GM19372 (cell line): ENCODE measurements around the gene BPGM.
"Not testable (repeated sequence)": the region's sequence is repeated elsewhere in the genome, so short reads cannot be mapped to it uniquely, and the experiment has no call there.

Experiments
- ATAC-seq: cut with Tn5 transposase; IDR thresholded peaks from one replicate; pipeline ENCODE4 v1.9.1; 2021; ENCODE audit warnings: mild to moderate bottlenecking, low read depth, moderate library complexity; ENCODE audit not compliant: unreplicated experiment

The BPGM gene

GRCh38 chr7:134630893-134631292, 15.8 kb upstream of the BPGM start:
- no peak for ATAC-seq

- no peak for ATAC-seq
Measured at GRCh38 chr7:134632052-134632451, 14.6 kb upstream of the BPGM start.

GRCh38 chr7:134632937-134633540, 13.6 kb upstream of the BPGM start:
- no peak for ATAC-seq

- peak; percentile 83 for ATAC-seq
Measured at GRCh38 chr7:134636008-134636449, 10.6 kb upstream of the BPGM start.

- no peak for ATAC-seq
Measured at GRCh38 chr7:134637441-134637840, 9.2 kb upstream of the BPGM start.

GRCh38 chr7:134637934-134638719, 8.5 kb upstream of the BPGM start:
- no peak for ATAC-seq

- ATAC-seq: no peak
Measured at GRCh38 chr7:134639061-134639460, 7.6 kb upstream of the BPGM start.

- no peak for ATAC-seq
Measured at GRCh38 chr7:134639683-134640279, 6.9 kb upstream of the BPGM start.

- no peak for ATAC-seq
Measured at GRCh38 chr7:134640842-134641715, 5.6 kb upstream of the BPGM start.

- ATAC-seq: not testable (repeated sequence)
Measured at GRCh38 chr7:134641981-134642380, 4.7 kb upstream of the BPGM start.

GRCh38 chr7:134643131-134643530, 3.5 kb upstream of the BPGM start:
- no peak for ATAC-seq

- no peak for ATAC-seq
Measured at GRCh38 chr7:134645478-134645877, 1.2 kb upstream of the BPGM start.

GRCh38 chr7:134645935-134646334, 718 bp upstream of the BPGM start:
- no peak for ATAC-seq

- no peak for ATAC-seq
Measured at GRCh38 chr7:134648456-134648855, 1.8 kb downstream of the BPGM start.

- no peak for ATAC-seq
Measured at GRCh38 chr7:134649226-134649775, 2.6 kb downstream of the BPGM start.

GRCh38 chr7:134651991-134652390, 5.3 kb downstream of the BPGM start:
- ATAC-seq: no peak

- ATAC-seq: no peak
Measured at GRCh38 chr7:134654104-134654775, 7.6 kb downstream of the BPGM start.

GRCh38 chr7:134657526-134657925, 10.9 kb downstream of the BPGM start:
- no peak for ATAC-seq

GRCh38 chr7:134660242-134660785, 13.7 kb downstream of the BPGM start:
- ATAC-seq: no peak

- no peak for ATAC-seq
Measured at GRCh38 chr7:134660961-134661376, 14.3 kb downstream of the BPGM start.
